SHP77 treated with DMSO at 0.1 percent for 48 hours (cell line): Measurements from ENCODE around the gene PTCD3.

ENCODE experiments used
- DNase-seq: peaks from one replicate; lab custom pipeline; 2025; lab: John Stamatoyannopoulos, UW

PTCD3 gene

GRCh38 chr2:86143926-86144685 lies 38.1 kb downstream of the PTCD3 start:
- no peak for DNase-seq

- DNase-seq: no peak
These were observed 41.8 kb downstream of the PTCD3 start for GRCh38 chr2:86147793-86148192.

- no peak for DNase-seq
These were observed 44.5 kb downstream of the PTCD3 start for GRCh38 chr2:86150502-86150901.

GRCh38 chr2:86157009-86157556 lies 51.0 kb downstream of the PTCD3 start:
- DNase-seq: no peak

GRCh38 chr2:86158286-86158685 lies 52.3 kb downstream of the PTCD3 start:
- DNase-seq: no peak

GRCh38 chr2:86160156-86160952 lies 54.3 kb downstream of the PTCD3 start:
- no peak for DNase-seq

GRCh38 chr2:86170449-86170848 lies 64.4 kb downstream of the PTCD3 start:
- DNase-seq: no peak

- DNase-seq: no peak
These were observed 65.3 kb downstream of the PTCD3 start for GRCh38 chr2:86171295-86171694.

- no peak for DNase-seq
These were observed 66.6 kb downstream of the PTCD3 start for GRCh38 chr2:86172610-86173009.

GRCh38 chr2:86174445-86174844 lies 68.4 kb downstream of the PTCD3 start:
- DNase-seq: no peak

- no peak for DNase-seq
These were observed 69.8 kb downstream of the PTCD3 start for GRCh38 chr2:86175828-86176227.

GRCh38 chr2:86176597-86176996 lies 70.6 kb downstream of the PTCD3 start:
- no peak for DNase-seq

GRCh38 chr2:86185517-86186212 lies 79.6 kb downstream of the PTCD3 start:
- DNase-seq: no peak

GRCh38 chr2:86186431-86186830 lies 80.4 kb downstream of the PTCD3 start:
- no peak for DNase-seq

- no peak for DNase-seq
These were observed 83.9 kb downstream of the PTCD3 start for GRCh38 chr2:86189782-86190416.
